HFFc6 (cell line): Measurements from ENCODE around the gene PSME2. TPM values are rescaled to one million over a fixed set of nuclear protein-coding genes. Genes with fewer than 3 reads are reported as not detected.

Experiments used
- DNase-seq: peaks from one replicate; pipeline ENCODE4 v3.0.0-alpha.2; 2018
- H3K27ac Mint-ChIP-seq: 2 replicates; pipeline ENCODE4 v1.8.0; 2020; ENCODE audit warnings: mild to moderate bottlenecking, mixed read lengths
- H3K27me3 Mint-ChIP-seq: 2 replicates; pipeline ENCODE4 v1.8.0; 2021; ENCODE audit warnings: mild to moderate bottlenecking, moderate library complexity, mixed read lengths; ENCODE audit not compliant: insufficient read depth
- H3K36me3 Mint-ChIP-seq: 2 replicates; pipeline ENCODE4 v1.8.0; 2021; ENCODE audit warnings: low read depth, mixed read lengths
- H3K4me1 Mint-ChIP-seq: 2 replicates; pipeline ENCODE4 v1.8.0; 2020; ENCODE audit warnings: low read depth, mixed read lengths
- H3K4me3 Mint-ChIP-seq: 2 replicates; pipeline ENCODE4 v1.8.0; 2020; ENCODE audit warnings: mild to moderate bottlenecking, moderate library complexity, mixed read lengths
- H3K9me3 Mint-ChIP-seq: 2 replicates; pipeline ENCODE4 v1.8.0; 2020; ENCODE audit warnings: mild to moderate bottlenecking, mixed read lengths
- total RNA-seq, 6 experiments: library from RNA; stranded (reverse); fragmentation: NEBNext Ultra II Directional; extraction: Animal tissue kit (Norgen Biotek cat#: 25700); gene quantifications; 2 replicates in 1 of 6; 3 replicates in 5 of 6; pipeline ENCODE4 v1.2.3, GENCODE V29; 2021
- TF ChIP-seq, protein P1 (sequence below): fragments of 200-600 bp; sonication (generic); IDR thresholded peaks from 2 replicates; pipeline ENCODE4 v1.5.0; 2021; ENCODE audit warnings: antibody characterized with exemption, mild to moderate bottlenecking

The PSME2 gene
- total RNA-seq, 6 experiments from 2014 or later: 108 to 143 (median 136) TPM

DNA sequence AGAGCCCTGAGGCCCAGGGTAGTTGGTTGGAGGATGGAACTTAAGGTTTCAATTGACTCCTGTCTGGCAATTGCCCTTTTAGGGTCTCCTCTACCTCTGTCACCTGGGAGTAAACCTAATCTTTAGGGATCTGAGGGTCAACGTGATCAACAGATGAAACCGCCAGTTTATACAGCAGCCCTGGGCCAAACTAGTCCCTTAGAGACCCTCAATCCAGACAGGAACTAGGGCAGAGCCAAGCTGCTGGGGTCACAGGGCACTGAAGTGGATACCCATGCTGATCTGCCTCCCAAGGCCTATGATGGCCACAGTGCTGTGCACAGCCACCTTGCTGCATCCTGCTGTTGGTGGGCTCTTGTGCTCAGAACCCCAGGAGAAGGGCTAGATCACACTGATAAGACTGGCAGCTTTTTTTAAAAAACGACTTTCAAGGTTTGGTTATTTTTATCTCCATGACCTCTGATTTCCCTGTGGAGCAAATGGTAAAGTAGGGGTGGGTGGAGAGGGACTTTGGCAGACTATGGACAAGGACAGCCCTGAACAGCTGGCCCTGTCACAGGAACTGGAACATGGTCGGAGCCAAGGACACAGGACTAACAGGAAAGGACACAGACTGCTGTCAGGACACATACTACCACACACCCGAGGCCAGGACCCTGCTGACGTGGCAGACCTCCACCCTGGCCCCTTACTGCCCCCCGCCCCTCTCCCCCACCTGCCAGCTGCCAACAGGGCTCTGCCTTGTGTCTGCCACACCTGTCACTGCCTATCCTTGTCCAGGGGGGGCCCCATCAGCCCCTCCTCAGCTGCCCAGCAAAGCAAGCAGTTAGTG lies 15.5 kb downstream of the PSME2 start:
- H3K27me3 Mint-ChIP-seq: peaks cover 3% of the 10 kb centered on the region; the same call in 1 of the 2 replicates
- no peak overlapping the region for H3K27ac Mint-ChIP-seq
- H3K36me3 Mint-ChIP-seq: no peaks in the 10 kb centered on the region
- TF ChIP-seq, protein P1, sequence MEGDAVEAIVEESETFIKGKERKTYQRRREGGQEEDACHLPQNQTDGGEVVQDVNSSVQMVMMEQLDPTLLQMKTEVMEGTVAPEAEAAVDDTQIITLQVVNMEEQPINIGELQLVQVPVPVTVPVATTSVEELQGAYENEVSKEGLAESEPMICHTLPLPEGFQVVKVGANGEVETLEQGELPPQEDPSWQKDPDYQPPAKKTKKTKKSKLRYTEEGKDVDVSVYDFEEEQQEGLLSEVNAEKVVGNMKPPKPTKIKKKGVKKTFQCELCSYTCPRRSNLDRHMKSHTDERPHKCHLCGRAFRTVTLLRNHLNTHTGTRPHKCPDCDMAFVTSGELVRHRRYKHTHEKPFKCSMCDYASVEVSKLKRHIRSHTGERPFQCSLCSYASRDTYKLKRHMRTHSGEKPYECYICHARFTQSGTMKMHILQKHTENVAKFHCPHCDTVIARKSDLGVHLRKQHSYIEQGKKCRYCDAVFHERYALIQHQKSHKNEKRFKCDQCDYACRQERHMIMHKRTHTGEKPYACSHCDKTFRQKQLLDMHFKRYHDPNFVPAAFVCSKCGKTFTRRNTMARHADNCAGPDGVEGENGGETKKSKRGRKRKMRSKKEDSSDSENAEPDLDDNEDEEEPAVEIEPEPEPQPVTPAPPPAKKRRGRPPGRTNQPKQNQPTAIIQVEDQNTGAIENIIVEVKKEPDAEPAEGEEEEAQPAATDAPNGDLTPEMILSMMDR: no peak
- no peaks in the 10 kb centered on the region for H3K9me3 Mint-ChIP-seq
- no peak for DNase-seq
- no peak overlapping the region for H3K4me3 Mint-ChIP-seq
- peaks cover 7% of the 10 kb centered on the region for H3K4me1 Mint-ChIP-seq

DNA sequence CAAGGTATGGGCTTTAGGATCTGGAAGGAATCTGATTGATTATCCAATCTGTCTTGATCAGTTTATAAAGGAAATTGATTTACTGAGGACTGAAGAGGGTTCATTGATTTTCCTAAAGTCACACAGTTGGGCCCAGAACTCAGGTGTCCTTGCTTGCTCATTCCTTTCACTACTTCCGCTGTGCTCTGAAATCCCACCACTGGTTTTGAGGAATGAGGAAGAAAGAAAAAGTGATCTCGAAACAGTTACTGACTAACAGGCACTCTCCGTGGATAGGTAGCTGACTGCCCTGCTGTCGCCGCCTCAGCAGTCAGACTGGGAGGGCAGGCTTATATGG lies 16.1 kb downstream of the PSME2 start, which contains the start of gene FITM1:
FITM1 (plus strand) TSS at position 280 of the 337 bp plus-strand sequence. CDS start 905 bp downstream, outside the sequence.
- Mint-ChIP-seq H3K27ac (no peak within 1 kb of the TSS), H3K4me3 (no peak within 1 kb of the TSS), H3K27me3 (peaks cover 3% of the 10 kb centered on the region; the same call in 1 of the 2 replicates), H3K9me3 (no peaks in the 10 kb centered on the region), H3K4me1 (peaks cover 4% of the 10 kb centered on the region), H3K36me3 (no peaks in the 10 kb centered on the region)
- DNase-seq: no peak
- TF ChIP-seq, protein P1: no peak

DNA sequence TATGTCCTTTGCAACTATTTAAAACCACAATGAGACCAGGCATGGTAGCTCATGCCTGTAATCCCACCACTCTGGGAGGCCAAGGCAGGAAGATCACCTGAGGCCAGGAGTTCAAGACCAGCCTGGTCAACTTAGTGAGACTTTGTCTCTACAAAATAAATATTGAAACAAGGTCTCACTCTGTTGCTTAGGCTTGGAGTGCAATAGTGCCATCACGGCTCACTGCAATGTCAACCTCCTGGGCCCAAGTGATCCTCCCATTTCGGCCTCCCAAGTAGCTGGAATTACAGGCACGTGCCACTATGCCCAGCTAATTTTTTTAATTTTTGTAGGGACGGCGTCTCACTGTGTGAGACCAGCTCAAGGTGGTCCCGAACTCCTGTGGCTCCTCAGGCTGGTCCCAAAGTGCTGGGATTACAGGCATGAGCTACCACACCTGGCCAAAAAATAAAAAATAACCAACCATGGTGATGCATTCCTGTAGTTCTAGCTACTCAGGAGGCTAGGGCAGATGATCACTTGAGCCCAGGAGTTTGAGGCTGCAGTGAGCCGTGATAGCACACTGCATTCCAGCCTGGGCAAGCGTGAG lies 16.9 kb downstream of the PSME2 start:
- Mint-ChIP-seq H3K4me3 (no peak overlapping the region), H3K4me1 (no peaks in the 10 kb centered on the region), H3K36me3 (no peaks in the 10 kb centered on the region), H3K27ac (no peak overlapping the region), H3K9me3 (no peaks in the 10 kb centered on the region), H3K27me3 (peaks cover 3% of the 10 kb centered on the region; the same call in 1 of the 2 replicates)
- TF ChIP-seq, protein P1: no peak
- no peak for DNase-seq

DNA sequence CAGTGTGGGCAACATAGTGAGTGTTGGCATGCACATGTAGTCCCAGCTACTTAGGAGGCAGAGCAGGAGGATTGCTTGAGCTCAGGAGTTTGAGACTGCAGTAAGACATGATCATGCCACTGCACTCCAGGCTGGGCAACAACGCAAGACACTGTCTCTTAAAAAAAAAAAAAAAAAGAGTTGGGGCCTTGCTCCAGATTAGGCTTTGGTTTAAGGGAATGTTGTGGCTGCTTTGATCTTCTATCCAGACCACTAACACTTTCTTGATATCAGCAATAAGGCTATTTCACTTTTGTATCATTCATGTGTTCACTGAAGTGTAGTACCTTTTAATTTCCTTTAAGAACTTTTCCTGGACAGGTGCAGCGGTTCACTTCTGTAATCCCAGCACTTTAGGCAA lies 18.7 kb downstream of the PSME2 start:
- H3K4me3 Mint-ChIP-seq: no peak overlapping the region
- TF ChIP-seq, protein P1: no peak
- no peak for DNase-seq
- no peaks in the 10 kb centered on the region for H3K36me3 Mint-ChIP-seq
- H3K4me1 Mint-ChIP-seq: no peaks in the 10 kb centered on the region
- H3K27me3 Mint-ChIP-seq: peaks cover 3% of the 10 kb centered on the region; the same call in 1 of the 2 replicates
- H3K27ac Mint-ChIP-seq: no peak overlapping the region
- no peaks in the 10 kb centered on the region for H3K9me3 Mint-ChIP-seq

DNA sequence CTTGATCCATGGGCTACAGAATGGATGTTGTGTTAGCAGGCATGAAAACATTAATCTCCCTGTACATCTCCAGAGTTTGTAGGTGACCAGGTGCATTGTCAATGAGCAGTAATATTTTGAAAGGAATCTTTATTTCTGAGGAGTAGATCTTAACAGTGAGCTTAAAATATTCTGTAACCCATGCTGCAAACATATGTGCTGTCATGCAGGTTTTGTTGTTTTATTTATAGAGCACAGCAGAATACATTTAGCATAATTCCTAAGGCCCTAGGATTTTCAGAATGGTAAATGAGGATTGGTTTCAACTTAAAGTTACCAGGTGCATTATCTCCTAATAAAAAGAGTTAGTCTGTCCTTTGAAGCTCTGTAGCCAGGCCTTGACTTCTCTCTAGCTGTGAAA lies 19.5 kb downstream of the PSME2 start:
- Mint-ChIP-seq H3K27me3 (peaks cover 3% of the 10 kb centered on the region; the same call in 1 of the 2 replicates), H3K36me3 (no peaks in the 10 kb centered on the region), H3K4me3 (no peak overlapping the region), H3K9me3 (no peaks in the 10 kb centered on the region), H3K4me1 (no peaks in the 10 kb centered on the region), H3K27ac (no peak overlapping the region)
- no peak for DNase-seq
- TF ChIP-seq, protein P1: no peak
